Esophagus (tissue), 2 donors: Measurements from ENCODE around the gene TOM1L2. TPM values are rescaled to one million over a fixed set of nuclear protein-coding genes. Genes with fewer than 3 reads are reported as not detected.

ENCODE experiments used
- H3K27ac ChIP-seq, 2 donors: one replicate each; pipeline ENCODE4 v1.5.1; 2013; ENCODE audit warnings: low read depth in 2 of 2, mild to moderate bottlenecking in 2 of 2, inconsistent platforms in 1 of 2, low read length in 1 of 2, moderate library complexity in 1 of 2
- H3K27me3 ChIP-seq, 2 donors: one replicate each; pipeline ENCODE4 v1.6.1; 2013; ENCODE audit warnings: low read length in 2 of 2, control low read depth in 1 of 2, mild to moderate bottlenecking in 1 of 2; ENCODE audit not compliant: insufficient read depth in 2 of 2, control insufficient read depth in 1 of 2
- H3K36me3 ChIP-seq, 2 donors: one replicate each; pipeline ENCODE4 v1.6.1; 2013; ENCODE audit warnings: low read length in 1 of 2; ENCODE audit not compliant: control insufficient read depth in 2 of 2, insufficient read depth in 2 of 2
- H3K4me1 ChIP-seq, 2 donors: one replicate each; pipeline ENCODE4 v1.6.1; 2013; ENCODE audit warnings: low read length in 1 of 2; ENCODE audit not compliant: control insufficient read depth in 2 of 2, insufficient read depth in 2 of 2
- H3K4me3 ChIP-seq, 2 donors: one replicate each; pipeline ENCODE4 v1.5.1; 2013; ENCODE audit warnings: low read length in 2 of 2, mild to moderate bottlenecking in 2 of 2, low read depth in 1 of 2, moderate library complexity in 1 of 2
- H3K9me3 ChIP-seq, 2 donors: one replicate each; pipeline ENCODE4 v1.6.1; 2013; ENCODE audit warnings: mild to moderate bottlenecking in 2 of 2, low read depth in 1 of 2, low read length in 1 of 2, moderate library complexity in 1 of 2; ENCODE audit not compliant: control insufficient read depth in 2 of 2, insufficient read depth in 1 of 2
- WGBS, 2 donors: extraction: QIAGEN DNeasy Blood & Tissue Kit; methylation state at CpG; one replicate each; pipeline ENCODE4 v1.1.7; 2013; 5-methylcytosine and 5-hydroxymethylcytosine counted together
- polyA plus RNA-seq, 2 donors: library from polyadenylated mRNA; stranded (reverse); fragments of 200-250 nt; gene quantifications; one replicate each; pipeline ENCODE4 v1.2.3, GENCODE V29; 2013
- donor health status: healthy with polysubstance abuse.
- donor health status: Bipolar disorder and iron deficiency.

The TOM1L2 gene
- polyA plus RNA-seq, 2 donors: 49.9 to 83.2 TPM

DNA sequence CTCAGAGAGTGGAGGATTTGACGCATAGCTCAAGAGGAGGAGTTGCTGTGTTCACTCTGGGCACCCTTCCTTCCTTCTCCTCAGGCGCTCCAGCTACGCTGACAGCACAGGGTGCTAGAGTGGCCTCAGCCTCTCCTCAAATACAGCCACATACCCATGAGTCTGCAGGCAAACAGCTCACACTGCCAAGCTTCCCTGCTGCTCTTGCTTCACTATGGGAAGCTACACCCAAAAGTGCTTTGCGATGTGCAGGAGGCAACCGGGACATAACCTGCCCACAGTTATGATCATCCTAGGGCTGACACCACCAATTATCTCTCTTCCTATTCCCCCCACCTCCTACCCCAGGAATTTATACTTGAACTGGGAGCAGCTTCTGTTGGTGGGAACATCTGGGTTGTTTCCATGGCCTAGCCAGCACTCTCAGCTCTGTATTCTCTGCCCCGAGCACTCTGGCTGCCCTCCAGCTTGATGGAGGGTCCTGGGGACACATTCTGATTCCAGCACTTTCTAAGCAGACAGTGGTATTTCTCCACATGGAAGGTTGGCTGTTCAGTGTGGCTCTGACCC lies 95.2 kb downstream of the TOM1L2 start:
- Histone ChIP-seq H3K36me3 (peaks cover 10 to 46% of the 10 kb centered on the region in 2 donors), H3K27me3 (no peaks in the 10 kb centered on the region), H3K9me3 (no peaks in the 10 kb centered on the region), H3K4me1 (peaks cover 13 to 24% of the 10 kb centered on the region in 2 donors), H3K4me3 (no peak overlapping the region), H3K27ac (peak overlapping the region; percentile 95 to 96)
- 35 to 40% methylated on average over 6 of the region's 6 CpGs for WGBS, 2 donors

DNA sequence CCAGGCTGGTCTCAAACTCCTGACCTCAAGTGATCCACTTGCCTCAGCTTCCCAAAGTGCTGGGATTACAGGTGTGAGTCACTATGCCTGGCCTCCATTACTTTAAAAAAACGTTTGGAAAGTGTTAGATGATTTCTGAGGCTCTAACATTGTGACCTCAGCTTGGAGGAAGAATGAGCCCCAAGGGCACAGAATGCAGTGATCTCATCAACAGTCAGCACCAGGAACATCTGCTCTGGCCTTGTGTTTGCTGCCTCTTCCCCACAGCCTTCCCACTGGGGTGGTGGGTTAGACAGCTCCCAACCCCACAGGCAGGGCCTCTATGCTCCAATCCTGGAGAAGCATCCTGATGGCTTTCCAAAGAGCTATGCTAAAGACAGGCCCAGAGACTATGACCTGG lies 97.7 kb downstream of the TOM1L2 start:
- no peak overlapping the region for H3K4me3 ChIP-seq
- peaks cover 13 to 23% of the 10 kb centered on the region in 2 donors for H3K4me1 ChIP-seq
- no peaks in the 10 kb centered on the region for H3K9me3 ChIP-seq
- H3K27ac ChIP-seq: peak overlapping the region in 1 of 2 donors; percentile 35
- no peaks in the 10 kb centered on the region for H3K27me3 ChIP-seq
- peaks cover 5 to 29% of the 10 kb centered on the region in 2 donors for H3K36me3 ChIP-seq
- 15 to 38% methylated on average over 1 of the region's 1 CpG for WGBS, 2 donors

DNA sequence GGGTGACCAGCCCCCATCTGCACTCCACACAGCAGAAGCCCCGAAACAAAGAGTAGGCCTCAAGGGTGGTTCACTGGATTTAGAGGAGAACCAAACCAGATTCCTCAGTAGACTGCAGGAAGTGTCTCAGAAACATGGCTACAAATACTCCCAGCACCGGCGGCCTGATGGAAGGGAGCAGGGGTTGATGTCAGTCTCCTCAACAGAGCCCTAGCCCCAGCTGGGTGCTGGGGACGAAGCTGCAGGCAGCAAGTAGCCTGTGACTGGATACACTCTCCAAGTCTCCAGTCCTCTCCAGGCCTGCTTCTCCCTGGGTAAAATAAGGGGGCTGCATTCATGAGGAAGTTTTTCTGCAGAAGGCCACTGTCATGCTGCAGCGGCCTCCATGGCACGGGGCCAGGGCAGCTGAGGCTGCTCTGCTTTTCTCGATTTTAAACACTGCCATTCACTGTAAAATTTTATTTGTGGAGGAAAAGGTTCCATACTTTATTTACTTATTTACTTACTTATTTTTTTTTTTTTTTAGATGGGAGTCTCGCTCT lies 98.7 kb downstream of the TOM1L2 start:
- H3K4me1 ChIP-seq: peaks cover 9 to 17% of the 10 kb centered on the region in 2 donors
- peaks cover 0 to 26% of the 10 kb centered on the region in 2 donors for H3K36me3 ChIP-seq
- H3K4me3 ChIP-seq: no peak overlapping the region
- WGBS, 2 donors: 78 to 85% methylated on average over 8 of the region's 8 CpGs
- no peak overlapping the region for H3K27ac ChIP-seq
- no peaks in the 10 kb centered on the region for H3K27me3 ChIP-seq
- no peaks in the 10 kb centered on the region for H3K9me3 ChIP-seq

DNA sequence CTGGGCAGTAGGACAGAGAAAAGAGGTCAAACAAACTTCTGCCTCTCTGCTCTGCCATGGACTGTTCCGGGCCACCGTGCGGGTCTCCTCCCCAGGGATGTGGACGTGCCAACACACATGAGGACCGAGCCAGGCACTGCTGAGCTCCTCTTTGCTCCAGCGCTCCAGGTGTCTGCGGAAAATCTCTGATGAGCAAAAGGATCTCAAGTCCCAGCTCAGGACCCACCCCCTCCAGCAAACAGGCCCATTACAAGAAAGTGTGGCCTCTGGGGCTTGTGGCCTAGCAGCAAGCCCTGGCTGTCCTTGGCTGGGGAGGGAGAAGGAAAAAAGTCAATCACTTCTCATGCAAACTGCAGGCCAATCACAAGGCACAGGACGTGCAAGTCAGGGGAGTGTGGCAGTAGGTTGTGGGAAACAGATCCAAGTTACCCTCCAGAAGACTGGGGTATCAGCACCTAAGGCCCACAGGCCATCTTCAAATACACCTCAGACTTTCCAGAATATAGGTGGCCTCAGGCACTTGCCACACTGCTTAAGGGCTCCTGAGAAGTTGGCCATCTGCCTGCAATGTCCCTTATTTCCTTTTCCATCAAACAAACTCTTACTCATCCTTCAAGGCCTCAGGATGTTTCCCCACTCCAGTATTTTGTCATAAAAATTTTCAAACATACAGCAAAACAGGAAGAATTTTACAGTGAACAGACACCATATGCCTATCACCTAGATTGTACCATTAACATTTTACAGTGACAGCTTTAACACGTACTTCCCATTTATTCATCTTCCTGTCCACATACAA lies 99.5 kb downstream of the TOM1L2 start:
- Histone ChIP-seq H3K27ac (no peak overlapping the region), H3K36me3 (peaks cover 0 to 28% of the 10 kb centered on the region in 2 donors), H3K4me3 (no peak overlapping the region), H3K9me3 (no peaks in the 10 kb centered on the region), H3K27me3 (no peaks in the 10 kb centered on the region), H3K4me1 (peaks cover 7 to 13% of the 10 kb centered on the region in 2 donors)
- 84 to 88% methylated on average over 9 of the region's 9 CpGs for WGBS, 2 donors

DNA sequence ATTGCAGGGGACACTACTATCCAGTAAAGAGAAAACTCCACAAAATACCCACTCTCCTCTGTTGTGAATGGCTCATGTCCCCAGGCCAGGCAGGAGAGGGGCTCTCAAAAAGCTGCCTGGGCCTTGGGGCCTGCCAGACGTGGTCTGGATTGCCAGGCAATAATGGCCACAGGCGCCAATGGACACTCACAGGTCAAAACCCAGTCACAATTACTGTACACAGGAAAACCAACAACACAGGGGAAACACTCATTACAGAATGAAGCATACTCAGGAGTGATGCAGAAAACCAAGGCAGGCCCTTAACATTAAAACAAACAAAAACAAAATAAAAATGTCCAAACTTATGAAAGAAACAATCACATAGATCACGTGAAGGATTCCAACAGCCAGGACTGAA lies 100.3 kb downstream of the TOM1L2 start:
- H3K9me3 ChIP-seq: no peaks in the 10 kb centered on the region
- H3K36me3 ChIP-seq: peaks cover 4 to 33% of the 10 kb centered on the region in 2 donors
- H3K27me3 ChIP-seq: no peaks in the 10 kb centered on the region
- no peak overlapping the region for H3K27ac ChIP-seq
- 81 to 91% methylated on average over 3 of the region's 3 CpGs for WGBS, 2 donors
- peaks cover 3 to 7% of the 10 kb centered on the region in 2 donors for H3K4me1 ChIP-seq
- no peak overlapping the region for H3K4me3 ChIP-seq

DNA sequence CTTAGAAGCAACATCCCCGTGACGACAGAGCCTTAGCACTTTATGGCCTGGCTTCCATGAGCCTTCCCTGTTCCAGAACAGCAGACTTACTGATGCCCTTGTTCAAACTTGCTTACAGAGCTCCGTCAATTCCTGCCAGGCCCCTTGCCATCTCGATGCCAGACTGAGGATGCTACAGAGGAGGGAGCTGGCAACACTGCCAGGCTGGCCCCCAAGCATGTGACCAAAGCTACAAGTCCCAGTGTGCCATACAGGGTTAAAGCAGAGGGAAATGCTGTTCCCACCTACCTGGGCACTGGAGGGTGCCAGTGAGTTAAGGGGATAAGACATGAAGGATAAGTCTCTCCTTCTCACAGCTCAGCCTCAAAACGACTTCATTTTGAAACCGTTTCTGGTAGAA lies 102.0 kb downstream of the TOM1L2 start:
- Histone ChIP-seq H3K4me3 (no peak overlapping the region), H3K4me1 (peaks cover 0 to under 1% of the 10 kb centered on the region in 2 donors), H3K9me3 (no peaks in the 10 kb centered on the region), H3K27me3 (no peaks in the 10 kb centered on the region), H3K36me3 (peaks cover 7 to 37% of the 10 kb centered on the region in 2 donors), H3K27ac (no peak overlapping the region)
- 46 to 63% methylated on average over 6 of the region's 6 CpGs for WGBS, 2 donors

DNA sequence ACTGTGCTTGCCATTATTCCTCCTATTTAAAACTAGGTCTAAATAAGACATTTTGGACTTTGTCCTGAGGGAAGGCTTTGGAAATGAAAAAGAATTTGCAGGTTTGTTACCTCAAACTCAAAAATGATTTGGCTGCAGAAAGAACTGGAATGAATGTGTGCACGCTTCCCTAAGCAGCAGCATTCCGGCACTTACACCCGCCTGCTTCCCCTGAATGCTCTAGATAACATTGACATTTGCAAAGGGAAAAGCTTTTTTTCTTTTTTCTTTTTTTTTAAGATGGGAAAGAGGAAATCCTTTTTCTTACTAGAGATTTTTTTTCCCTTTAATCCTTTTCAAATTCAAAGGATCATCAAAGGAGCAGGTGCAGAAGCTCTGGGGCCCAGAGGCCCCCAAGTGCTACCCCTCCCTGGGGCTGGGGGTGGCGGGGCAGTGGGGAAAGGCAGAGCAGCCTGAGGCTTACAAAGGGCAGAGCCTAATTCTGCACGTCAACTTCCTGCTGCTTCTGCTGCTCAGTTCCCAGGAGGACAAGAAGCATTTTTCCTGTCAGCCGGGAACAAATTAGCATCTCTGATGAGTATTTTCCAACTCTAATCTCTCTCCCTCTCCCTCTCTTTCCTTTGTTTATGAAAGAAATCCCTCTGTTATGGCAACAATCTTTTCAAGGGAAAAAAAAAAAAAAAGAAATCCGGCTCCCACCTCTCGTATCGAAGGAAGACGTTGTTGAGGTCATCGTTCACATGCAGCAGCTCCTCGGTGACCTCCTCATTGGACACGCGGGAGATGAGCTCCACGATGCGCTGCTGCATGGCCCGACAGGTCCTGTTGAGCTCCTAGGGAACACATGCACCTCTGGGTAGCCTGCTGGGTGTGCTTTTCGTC lies 103.3 kb downstream of the TOM1L2 start:
- Histone ChIP-seq H3K9me3 (no peaks in the 10 kb centered on the region), H3K4me1 (no peaks in the 10 kb centered on the region), H3K4me3 (no peak overlapping the region), H3K27me3 (no peaks in the 10 kb centered on the region), H3K27ac (peak overlapping the region; percentile 14 to 62), H3K36me3 (peaks cover 7 to 33% of the 10 kb centered on the region in 2 donors)
- 59 to 65% methylated on average over 18 of the region's 18 CpGs for WGBS, 2 donors

DNA sequence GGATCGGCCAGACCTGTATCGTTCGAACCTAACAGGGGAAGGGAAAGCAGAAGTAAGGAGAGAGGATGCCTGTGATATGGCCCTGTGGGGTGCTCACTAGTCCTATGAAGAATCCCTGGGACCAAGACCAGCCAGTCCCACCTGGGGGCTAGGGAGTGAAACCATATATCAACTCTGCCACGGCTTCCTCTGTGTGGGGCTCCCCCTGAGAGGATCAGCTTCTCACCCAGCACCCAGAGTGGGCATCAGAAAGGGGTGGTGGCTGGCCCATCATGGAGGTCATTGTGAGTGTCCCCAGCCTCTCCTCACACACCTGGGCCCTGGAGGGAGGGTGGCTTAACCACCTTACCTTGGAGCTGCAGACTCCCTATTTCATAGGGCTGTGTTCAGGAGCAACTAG lies 105.3 kb downstream of the TOM1L2 start:
- no peaks in the 10 kb centered on the region for H3K9me3 ChIP-seq
- H3K4me1 ChIP-seq: no peaks in the 10 kb centered on the region
- H3K27ac ChIP-seq: no peak overlapping the region
- H3K27me3 ChIP-seq: no peaks in the 10 kb centered on the region
- H3K4me3 ChIP-seq: no peak overlapping the region
- WGBS, 2 donors: 95 to 100% methylated on average over 4 of the region's 4 CpGs
- H3K36me3 ChIP-seq: peaks cover 7 to 28% of the 10 kb centered on the region in 2 donors

DNA sequence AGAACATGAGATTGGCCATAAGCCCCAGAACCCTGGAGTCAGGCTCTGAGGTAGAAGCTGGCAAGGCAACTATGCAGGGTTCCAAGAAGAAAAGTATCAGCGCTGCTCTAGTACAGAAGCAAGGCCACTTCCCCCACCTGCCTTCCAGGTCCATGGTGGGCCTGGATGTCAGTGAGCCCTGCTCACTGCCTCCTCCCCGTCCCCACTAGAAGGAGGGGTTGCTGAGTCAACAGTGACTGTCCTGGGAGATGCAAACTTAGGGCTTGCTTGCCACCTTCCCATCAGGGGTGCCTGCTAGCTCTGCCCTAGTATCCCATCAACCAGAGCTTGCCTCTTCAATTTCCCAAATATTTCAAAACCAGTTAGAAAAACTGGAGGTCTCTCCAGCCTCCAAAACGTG lies 105.8 kb downstream of the TOM1L2 start:
- 53 to 63% methylated on average over 3 of the region's 3 CpGs for WGBS, 2 donors
- H3K27ac ChIP-seq: no peak overlapping the region

More for the DNA sequence above, 105.8 kb downstream of the TOM1L2 start:
- Histone ChIP-seq H3K9me3 (no peaks in the 10 kb centered on the region), H3K4me1 (no peaks in the 10 kb centered on the region), H3K4me3 (no peak overlapping the region), H3K36me3 (peaks cover 7 to 29% of the 10 kb centered on the region in 2 donors), H3K27me3 (no peaks in the 10 kb centered on the region)
